Smooth muscle cell (in vitro differentiated cells): ENCODE data around the gene ASB4. TPM values are rescaled to one million over a fixed set of nuclear protein-coding genes. Genes with fewer than 3 reads are reported as not detected.
"Not testable (repeated sequence)": the region's sequence is repeated elsewhere in the genome, so short reads cannot be mapped to it uniquely, and the experiment has no call there.

ENCODE experiments used
- DNase-seq: peaks from one replicate; lab custom pipeline; 2025; ENCODE audit not compliant: unreplicated experiment; lab: John Stamatoyannopoulos, UW
- H2AFZ ChIP-seq: fragments of 200-600 bp; sonication (generic); 2 replicates; pipeline ENCODE4 v1.6.0; 2016; ENCODE audit warnings: antibody characterized with exemption, low read depth, mild to moderate bottlenecking
- H3F3A ChIP-seq: fragments of 200-600 bp; sonication (generic); 2 replicates; pipeline ENCODE4 v1.6.0; 2017; ENCODE audit warnings: antibody characterized with exemption, low read depth
- H3K27ac ChIP-seq: fragments of 200-600 bp; sonication (generic); 2 replicates; pipeline ENCODE4 v1.5.1; 2016; ENCODE audit warnings: low read depth, mild to moderate bottlenecking
- H3K27me3 ChIP-seq: fragments of 200-600 bp; sonication (generic); 2 replicates; pipeline ENCODE4 v1.6.1; 2016; ENCODE audit warnings: low read depth, mild to moderate bottlenecking
- H3K36me3 ChIP-seq: fragments of 200-600 bp; sonication (generic); 2 replicates; pipeline ENCODE4 v1.5.1; 2016; ENCODE audit warnings: low read depth
- H3K4me1 ChIP-seq: fragments of 200-600 bp; sonication (generic); 2 replicates; pipeline ENCODE4 v1.5.1; 2016; ENCODE audit warnings: low read depth
- H3K4me2 ChIP-seq: fragments of 200-600 bp; sonication (generic); 2 replicates; pipeline ENCODE4 v1.6.0; 2016; ENCODE audit warnings: mild to moderate bottlenecking
- H3K4me3 ChIP-seq: fragments of 200-600 bp; sonication (generic); 2 replicates; pipeline ENCODE4 v1.5.1; 2016; ENCODE audit warnings: mild to moderate bottlenecking
- H3K79me2 ChIP-seq: fragments of 200-600 bp; sonication (generic); 2 replicates; pipeline ENCODE4 v1.6.0; 2016; ENCODE audit warnings: low read depth, mild to moderate bottlenecking
- H3K9ac ChIP-seq: fragments of 200-600 bp; sonication (generic); 2 replicates; pipeline ENCODE4 v1.6.0; 2016; ENCODE audit warnings: low read depth
- H3K9me3 ChIP-seq: fragments of 200-600 bp; sonication (generic); replicated peaks from 2 replicates; pipeline ENCODE4 v1.5.1; 2016; ENCODE audit warnings: low read depth
- H4K20me1 ChIP-seq: fragments of 200-600 bp; sonication (generic); 2 replicates; pipeline ENCODE4 v1.6.0; 2016; ENCODE audit warnings: low read depth
- WGBS: methylation state at CpG from one replicate; pipeline ENCODE4 v1.1.7; 2016; ENCODE audit warnings: low lambda C conversion rate; 5-methylcytosine and 5-hydroxymethylcytosine counted together
- polyA plus RNA-seq: library from polyadenylated mRNA; unstranded; fragments of >200 nt; fragmentation: Nextera tagmentation; extraction: Ambion mirVana; gene quantifications from 2 replicates; pipeline ENCODE4 v1.2.1, GENCODE V29; 2016
- total RNA-seq: library from RNA; depleted of rRNA; stranded (reverse); fragments of >200 nt; gene quantifications from 2 replicates; pipeline ENCODE4 v1.2.3, GENCODE V29; 2014
- TF ChIP-seq, protein P1 (sequence below): fragments of 200-600 bp; sonication (generic); IDR thresholded peaks from 2 replicates; pipeline ENCODE4 v1.5.1; 2017; ENCODE audit warnings: borderline replicate concordance, mild to moderate bottlenecking, antibody characterized with exemption; ENCODE audit not compliant: insufficient read depth, poor library complexity, severe bottlenecking

ASB4 gene
- total and polyA plus RNA-seq, 2 experiments from 2014 or later: not detected

DNA sequence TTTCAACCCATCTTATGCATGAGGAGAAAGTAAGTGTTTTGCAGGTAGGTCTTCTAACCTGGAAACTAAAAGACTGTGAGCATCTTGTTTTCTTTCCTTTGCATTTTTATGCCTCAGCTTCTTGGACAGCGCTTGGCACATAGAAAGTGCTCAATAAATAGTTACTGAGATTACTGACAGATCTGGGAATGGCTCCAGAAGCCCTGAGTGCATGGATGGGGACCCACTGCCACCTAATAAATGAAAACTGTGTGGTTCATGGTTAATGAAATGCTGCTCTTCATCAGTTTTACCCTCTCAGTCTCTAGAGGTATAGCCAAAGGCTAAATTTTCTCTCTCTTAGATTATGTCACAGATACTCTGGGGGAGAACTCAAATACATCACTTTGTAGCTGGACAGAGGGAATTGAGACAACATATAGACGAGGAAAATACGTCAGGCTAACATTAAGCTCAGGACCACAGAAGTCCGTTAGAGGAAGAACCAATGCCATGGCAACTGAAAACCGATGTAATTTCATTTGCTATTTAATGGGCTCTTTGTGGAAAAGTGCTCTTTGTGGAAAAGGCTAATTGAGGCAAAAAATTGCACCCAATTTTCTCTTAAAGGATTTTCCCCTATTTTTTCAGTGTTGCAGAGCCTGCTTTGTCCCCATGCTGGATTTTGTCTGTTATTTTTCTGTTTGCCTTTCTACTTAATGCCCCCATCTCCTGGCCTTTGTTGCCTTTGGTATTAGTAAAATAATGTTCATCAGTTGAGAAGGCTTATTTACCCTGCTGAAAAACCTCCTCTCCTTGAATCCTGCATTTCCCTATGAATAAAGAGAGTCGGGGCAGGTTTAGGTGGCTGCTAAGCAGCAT lies 17.8 kb downstream of the ASB4 start:
- H3K27ac ChIP-seq: no peak overlapping the region

DNA sequence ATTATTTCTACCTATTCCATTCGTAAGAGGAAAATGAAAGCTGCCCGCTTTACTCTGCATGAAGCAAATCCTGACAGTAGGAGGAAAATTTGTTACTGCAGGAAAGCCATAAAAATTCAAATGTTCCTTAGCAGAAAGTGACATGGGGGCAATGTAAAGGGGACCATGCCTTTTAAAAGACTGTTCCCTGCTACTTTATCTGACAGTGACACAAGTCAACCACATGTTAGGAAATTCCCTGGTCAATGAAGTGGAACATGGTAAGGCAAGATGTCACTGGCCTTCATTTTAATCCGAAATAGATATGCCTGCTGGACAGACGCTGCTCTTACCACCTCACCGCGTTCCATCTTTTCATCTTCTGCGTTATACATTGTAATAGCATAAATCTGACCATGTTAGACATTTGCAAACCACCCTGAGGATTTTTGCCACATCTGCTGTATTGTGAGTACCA lies 18.4 kb downstream of the ASB4 start:
- WGBS: 84% methylated on average over 7 of the region's 7 CpGs
- not testable (repeated sequence) for H3K9ac ChIP-seq, H2AFZ ChIP-seq, H3K27ac ChIP-seq, H3K4me2 ChIP-seq, H3K27me3 ChIP-seq, H3K36me3 ChIP-seq, DNase-seq, H3K9me3 ChIP-seq, H4K20me1 ChIP-seq, H3K4me3 ChIP-seq, H3F3A ChIP-seq, H3K79me2 ChIP-seq
- peaks cover 18% of the 10 kb centered on the region for H3K4me1 ChIP-seq

More for the DNA sequence above, 17.8 kb downstream of the ASB4 start:
- H2AFZ ChIP-seq: no peak overlapping the region
- H4K20me1 ChIP-seq: no peaks in the 10 kb centered on the region
- WGBS: 75% methylated on average over 6 of the region's 6 CpGs
- peaks cover 14% of the 10 kb centered on the region for H3K4me1 ChIP-seq
- H3K27me3 ChIP-seq: no peaks in the 10 kb centered on the region
- no peak overlapping the region for H3K4me3 ChIP-seq
- TF ChIP-seq, protein P1, sequence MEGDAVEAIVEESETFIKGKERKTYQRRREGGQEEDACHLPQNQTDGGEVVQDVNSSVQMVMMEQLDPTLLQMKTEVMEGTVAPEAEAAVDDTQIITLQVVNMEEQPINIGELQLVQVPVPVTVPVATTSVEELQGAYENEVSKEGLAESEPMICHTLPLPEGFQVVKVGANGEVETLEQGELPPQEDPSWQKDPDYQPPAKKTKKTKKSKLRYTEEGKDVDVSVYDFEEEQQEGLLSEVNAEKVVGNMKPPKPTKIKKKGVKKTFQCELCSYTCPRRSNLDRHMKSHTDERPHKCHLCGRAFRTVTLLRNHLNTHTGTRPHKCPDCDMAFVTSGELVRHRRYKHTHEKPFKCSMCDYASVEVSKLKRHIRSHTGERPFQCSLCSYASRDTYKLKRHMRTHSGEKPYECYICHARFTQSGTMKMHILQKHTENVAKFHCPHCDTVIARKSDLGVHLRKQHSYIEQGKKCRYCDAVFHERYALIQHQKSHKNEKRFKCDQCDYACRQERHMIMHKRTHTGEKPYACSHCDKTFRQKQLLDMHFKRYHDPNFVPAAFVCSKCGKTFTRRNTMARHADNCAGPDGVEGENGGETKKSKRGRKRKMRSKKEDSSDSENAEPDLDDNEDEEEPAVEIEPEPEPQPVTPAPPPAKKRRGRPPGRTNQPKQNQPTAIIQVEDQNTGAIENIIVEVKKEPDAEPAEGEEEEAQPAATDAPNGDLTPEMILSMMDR: no peak
- DNase-seq: no peak
- H3K9ac ChIP-seq: no peak overlapping the region
- no peaks in the 10 kb centered on the region for H3F3A ChIP-seq
- H3K4me2 ChIP-seq: no peak overlapping the region
- H3K79me2 ChIP-seq: no peaks in the 10 kb centered on the region
- no peaks in the 10 kb centered on the region for H3K9me3 ChIP-seq
- no peaks in the 10 kb centered on the region for H3K36me3 ChIP-seq

DNA sequence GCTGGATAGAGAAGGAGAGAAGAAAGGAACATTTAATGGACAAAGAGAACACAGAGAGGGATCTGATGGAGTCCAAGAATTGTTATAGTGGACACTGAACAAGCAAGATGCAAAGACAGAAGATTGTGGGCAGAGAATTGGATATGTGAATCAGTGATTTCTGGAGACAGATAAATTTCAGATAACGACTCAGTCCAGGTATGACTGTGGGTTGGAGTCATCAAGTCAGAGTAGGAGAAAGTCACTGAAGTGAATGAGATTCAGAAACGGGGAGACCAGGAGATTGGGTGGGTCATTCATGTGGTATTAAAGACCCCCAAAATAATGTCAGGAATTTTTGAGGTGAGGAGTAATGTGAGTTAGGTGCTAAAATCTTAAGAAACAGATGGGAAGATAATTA lies 23.0 kb downstream of the ASB4 start:
- H3F3A ChIP-seq: no peaks in the 10 kb centered on the region
- H3K36me3 ChIP-seq: no peaks in the 10 kb centered on the region
- no peaks in the 10 kb centered on the region for H4K20me1 ChIP-seq
- WGBS: 89% methylated on average over 2 of the region's 2 CpGs
- TF ChIP-seq, protein P1: no peak
- H3K9ac ChIP-seq: peak overlapping the region; percentile 36
- no peak overlapping the region for H3K4me2 ChIP-seq
- no peak overlapping the region for H3K27ac ChIP-seq
- no peaks in the 10 kb centered on the region for H3K9me3 ChIP-seq
- H2AFZ ChIP-seq: no peak overlapping the region
- H3K79me2 ChIP-seq: no peaks in the 10 kb centered on the region
- no peak for DNase-seq
- H3K4me1 ChIP-seq: peaks cover 9% of the 10 kb centered on the region
- H3K4me3 ChIP-seq: no peak overlapping the region
- no peaks in the 10 kb centered on the region for H3K27me3 ChIP-seq

DNA sequence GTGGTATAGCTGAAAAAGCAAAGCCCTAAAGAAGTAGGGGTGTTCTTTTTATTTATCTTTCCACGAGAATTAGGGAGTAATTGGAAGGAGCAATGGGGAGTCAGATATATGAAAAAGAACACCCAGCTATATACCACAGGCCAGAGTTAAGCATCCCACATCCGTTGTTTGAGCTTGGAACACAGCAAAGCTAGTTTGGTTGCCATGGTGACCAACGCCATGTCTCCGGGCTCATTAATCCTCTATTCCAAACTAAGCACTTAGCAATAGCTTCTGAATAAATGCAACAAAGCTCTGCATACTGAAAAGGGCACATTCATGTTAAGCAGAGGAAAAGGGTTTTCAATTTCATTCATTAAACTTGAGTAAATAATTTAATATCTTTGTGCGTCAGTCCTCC lies 23.5 kb downstream of the ASB4 start:
- TF ChIP-seq, protein P1: no peak
- H3K4me2 ChIP-seq: peak overlapping the region; percentile 8
- H3K79me2 ChIP-seq: no peaks in the 10 kb centered on the region
- H3F3A ChIP-seq: no peaks in the 10 kb centered on the region
- H3K27ac ChIP-seq: no peak overlapping the region
- H3K9ac ChIP-seq: peak overlapping the region; percentile 36
- H3K4me1 ChIP-seq: peaks cover 9% of the 10 kb centered on the region
- H3K27me3 ChIP-seq: no peaks in the 10 kb centered on the region
- no peak overlapping the region for H2AFZ ChIP-seq
- 30% methylated on average over 5 of the region's 5 CpGs for WGBS
- no peak overlapping the region for H3K4me3 ChIP-seq
- DNase-seq: no peak
- no peaks in the 10 kb centered on the region for H3K36me3 ChIP-seq
- H3K9me3 ChIP-seq: no peaks in the 10 kb centered on the region
- H4K20me1 ChIP-seq: no peaks in the 10 kb centered on the region
